Neural cell (in vitro differentiated cells): ENCODE results near the gene PTBP2. TPM values are rescaled to one million over a fixed set of nuclear protein-coding genes. Genes with fewer than 3 reads are reported as not detected.

Experiments used
- H2AFZ ChIP-seq: fragments of 200-600, 300-800 bp; sonication (generic), shearing (Covaris generic); 2 replicates; pipeline ENCODE4 v1.6.0; 2014; ENCODE audit warnings: low read depth, mild to moderate bottlenecking, antibody characterized with exemption, low read length, moderate library complexity
- H3F3A ChIP-seq: fragments of 200-600 bp; shearing (Covaris generic); 2 replicates; pipeline ENCODE4 v1.6.1; 2016; ENCODE audit warnings: mild to moderate bottlenecking, moderate library complexity, mixed read lengths, antibody characterized with exemption, low read length; ENCODE audit not compliant: insufficient read depth, poor library complexity, severe bottlenecking
- H3K27ac ChIP-seq: fragments of 200-600, 300-800 bp; sonication (generic), shearing (Covaris generic); 2 replicates; pipeline ENCODE4 v1.5.1; 2014; ENCODE audit warnings: mild to moderate bottlenecking, low read length, moderate library complexity
- H3K27me3 ChIP-seq: fragments of 300-800, 200-600 bp; sonication (generic), shearing (Covaris generic); 2 replicates; pipeline ENCODE4 v1.6.0; 2014; ENCODE audit warnings: mild to moderate bottlenecking, low read depth, low read length, moderate library complexity; ENCODE audit not compliant: insufficient read depth
- H3K36me3 ChIP-seq: fragments of 300-800, 200-600 bp; sonication (generic), shearing (Covaris generic); 2 replicates; pipeline ENCODE4 v1.5.1; 2014; ENCODE audit warnings: mild to moderate bottlenecking, antibody characterized with exemption, low read length, moderate library complexity; ENCODE audit not compliant: insufficient read depth
- H3K4me2 ChIP-seq: fragments of 300-800, 200-600 bp; sonication (generic), shearing (Covaris generic); 2 replicates; pipeline ENCODE4 v1.6.0; 2014; ENCODE audit warnings: mild to moderate bottlenecking, low read length
- H3K4me3 ChIP-seq: fragments of 300-800, 200-600 bp; sonication (generic), shearing (Covaris generic); 2 replicates; pipeline ENCODE4 v1.5.1; 2014; ENCODE audit warnings: mild to moderate bottlenecking, low read length, moderate library complexity
- H3K79me2 ChIP-seq: fragments of 200-600 bp; shearing (Covaris generic); replicated peaks from 2 replicates; pipeline ENCODE4 v1.6.0; 2014; ENCODE audit warnings: mild to moderate bottlenecking, low read length, moderate library complexity; ENCODE audit not compliant: insufficient read depth
- H3K9ac ChIP-seq: fragments of 300-800, 200-600 bp; sonication (generic), shearing (Covaris generic); 2 replicates; pipeline ENCODE4 v1.6.1; 2016; ENCODE audit warnings: mild to moderate bottlenecking, low read length, mixed read lengths
- H3K9me2 ChIP-seq: fragments of 200-600 bp; shearing (Covaris generic); 2 replicates; pipeline ENCODE4 v1.6.1; 2016; ENCODE audit warnings: mild to moderate bottlenecking, low read length, mixed read lengths; ENCODE audit not compliant: insufficient read depth
- H3K9me3 ChIP-seq: fragments of 200-600, 300-800 bp; sonication (generic), shearing (Covaris generic); 2 replicates; pipeline ENCODE4 v1.6.1; 2016; ENCODE audit warnings: mild to moderate bottlenecking, mixed run types, low read length, moderate library complexity, mixed read lengths
- H4K20me1 ChIP-seq: fragments of 200-600 bp; shearing (Covaris generic); 2 replicates; pipeline ENCODE4 v1.6.1; 2016; ENCODE audit warnings: mild to moderate bottlenecking, mixed run types; ENCODE audit not compliant: insufficient read depth
- EP300 ChIP-seq: fragments of 450-650 bp; conservative IDR thresholded peaks from 2 replicates; pipeline ENCODE4 v1.6.1; 2014; ENCODE audit warnings: antibody characterized with exemption, mild to moderate bottlenecking, moderate library complexity; ENCODE audit not compliant: poor library complexity, severe bottlenecking
- EZH2 ChIP-seq: fragments of 200-600, 300-800 bp; shearing (Covaris generic), sonication (generic); IDR thresholded peaks from 2 replicates; pipeline ENCODE4 v1.6.1; 2014; ENCODE audit warnings: antibody characterized with exemption, low read length, borderline replicate concordance, mild to moderate bottlenecking; ENCODE audit not compliant: insufficient read depth, poor library complexity, severe bottlenecking
- MXI1 ChIP-seq: fragments of 450-650 bp; conservative IDR thresholded peaks from 2 replicates; pipeline ENCODE4 v1.6.1; 2014; ENCODE audit warnings: antibody characterized with exemption, mild to moderate bottlenecking; ENCODE audit not compliant: poor library complexity, severe bottlenecking
- POLR2AphosphoS5 ChIP-seq: IDR thresholded peaks from 2 replicates; pipeline ENCODE4 v1.6.1; 2012
- RAD21 ChIP-seq: fragments of 450-650 bp; conservative IDR thresholded peaks from 2 replicates; pipeline ENCODE4 v1.6.1; 2014; ENCODE audit warnings: antibody characterized with exemption, mild to moderate bottlenecking, moderate library complexity
- REST ChIP-seq: IDR thresholded peaks from 2 replicates; pipeline ENCODE4 v1.6.1; 2012; ENCODE audit warnings: borderline replicate concordance
- SMC3 ChIP-seq: fragments of 450-650 bp; conservative IDR thresholded peaks from 2 replicates; pipeline ENCODE4 v1.6.1; 2014; ENCODE audit warnings: antibody characterized with exemption, mild to moderate bottlenecking, moderate library complexity; ENCODE audit not compliant: poor library complexity
- TAF1 ChIP-seq: IDR thresholded peaks from 2 replicates; pipeline ENCODE4 v1.6.1; 2012; ENCODE audit warnings: low read depth
- polyA plus RNA-seq: library from polyadenylated mRNA; depleted of rRNA; stranded (reverse); fragments of >200 nt; gene quantifications from 2 replicates; pipeline ENCODE4 v1.2.3, GENCODE V29; 2014
- TF ChIP-seq, protein P1 (sequence below): fragments of 450-650 bp; IDR thresholded peaks from 2 replicates; pipeline ENCODE4 v1.5.1; 2014; ENCODE audit warnings: antibody characterized with exemption, mild to moderate bottlenecking, moderate library complexity; ENCODE audit not compliant: poor library complexity, severe bottlenecking

The PTBP2 gene
- polyA plus RNA-seq, 1 donor from 2014 or later: 319 TPM

DNA sequence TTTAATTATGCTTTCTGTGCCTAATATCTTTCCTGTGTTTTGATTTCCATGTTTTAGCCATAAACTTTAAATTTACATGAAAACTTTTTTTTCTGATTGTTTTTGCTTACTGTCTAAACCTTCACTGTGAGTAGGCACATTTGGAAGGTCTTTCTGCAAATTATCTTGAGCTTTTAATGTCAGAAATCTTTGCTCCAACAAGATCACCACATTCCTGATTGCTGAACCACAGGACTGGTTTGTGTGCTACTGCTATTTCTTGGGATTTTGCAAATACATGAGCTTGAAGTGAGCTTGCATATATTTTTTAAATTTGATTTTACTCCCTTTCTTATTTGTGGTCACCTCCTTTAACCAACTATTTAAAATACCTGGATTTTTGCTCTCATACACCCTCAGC, 61.3 kb downstream of the PTBP2 start:
- H3K4me3 ChIP-seq: no peak overlapping the region
- no peaks in the 10 kb centered on the region for H3K27me3 ChIP-seq
- no peaks in the 10 kb centered on the region for H4K20me1 ChIP-seq
- no peaks in the 10 kb centered on the region for H3K9me3 ChIP-seq
- H3F3A ChIP-seq: no peaks in the 10 kb centered on the region
- H3K4me2 ChIP-seq: no peak overlapping the region
- H3K36me3 ChIP-seq: peaks cover 41% of the 10 kb centered on the region
- TF ChIP-seq MXI1: no peak
- no peak for TF ChIP-seq REST
- no peak for TF ChIP-seq SMC3
- TF ChIP-seq, protein P1, sequence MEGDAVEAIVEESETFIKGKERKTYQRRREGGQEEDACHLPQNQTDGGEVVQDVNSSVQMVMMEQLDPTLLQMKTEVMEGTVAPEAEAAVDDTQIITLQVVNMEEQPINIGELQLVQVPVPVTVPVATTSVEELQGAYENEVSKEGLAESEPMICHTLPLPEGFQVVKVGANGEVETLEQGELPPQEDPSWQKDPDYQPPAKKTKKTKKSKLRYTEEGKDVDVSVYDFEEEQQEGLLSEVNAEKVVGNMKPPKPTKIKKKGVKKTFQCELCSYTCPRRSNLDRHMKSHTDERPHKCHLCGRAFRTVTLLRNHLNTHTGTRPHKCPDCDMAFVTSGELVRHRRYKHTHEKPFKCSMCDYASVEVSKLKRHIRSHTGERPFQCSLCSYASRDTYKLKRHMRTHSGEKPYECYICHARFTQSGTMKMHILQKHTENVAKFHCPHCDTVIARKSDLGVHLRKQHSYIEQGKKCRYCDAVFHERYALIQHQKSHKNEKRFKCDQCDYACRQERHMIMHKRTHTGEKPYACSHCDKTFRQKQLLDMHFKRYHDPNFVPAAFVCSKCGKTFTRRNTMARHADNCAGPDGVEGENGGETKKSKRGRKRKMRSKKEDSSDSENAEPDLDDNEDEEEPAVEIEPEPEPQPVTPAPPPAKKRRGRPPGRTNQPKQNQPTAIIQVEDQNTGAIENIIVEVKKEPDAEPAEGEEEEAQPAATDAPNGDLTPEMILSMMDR: no peak
- no peak for TF ChIP-seq RAD21
- no peak for TF ChIP-seq TAF1
- no peak for TF ChIP-seq POLR2AphosphoS5
- TF ChIP-seq EP300: no peak
- no peak for TF ChIP-seq EZH2
- H3K27ac ChIP-seq: no peak overlapping the region
- H3K79me2 ChIP-seq: no peaks in the 10 kb centered on the region
- H3K9ac ChIP-seq: no peak overlapping the region
- no peak overlapping the region for H2AFZ ChIP-seq
- H3K9me2 ChIP-seq: no peaks in the 10 kb centered on the region

DNA sequence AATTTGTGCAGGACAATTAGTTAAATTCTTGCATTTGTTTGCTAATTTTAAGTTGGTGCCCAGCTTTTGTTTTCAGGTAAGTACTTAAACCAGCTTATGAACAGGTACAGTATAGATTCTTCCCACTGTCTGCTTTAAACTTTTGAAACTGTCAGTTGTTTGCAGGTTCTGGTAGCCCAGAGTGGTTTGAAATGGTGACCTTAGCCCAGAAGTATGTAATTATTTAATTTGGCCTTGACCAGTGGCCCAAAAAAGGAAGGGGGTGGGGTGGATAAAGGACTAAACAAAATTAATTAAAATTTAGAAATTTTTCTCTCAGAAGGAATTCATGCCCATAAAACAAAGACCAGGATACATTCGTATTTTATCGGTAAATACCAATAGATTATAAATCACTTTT, 69.0 kb downstream of the PTBP2 start:
- Histone ChIP-seq H3K9me2 (no peaks in the 10 kb centered on the region), H3K27ac (no peak overlapping the region), H4K20me1 (no peaks in the 10 kb centered on the region), H3K4me2 (no peak overlapping the region), H2AFZ (no peak overlapping the region), H3K36me3 (peaks cover 14% of the 10 kb centered on the region), H3K27me3 (no peaks in the 10 kb centered on the region), H3K9ac (no peak overlapping the region), H3F3A (no peaks in the 10 kb centered on the region), H3K4me3 (no peak overlapping the region), H3K9me3 (no peaks in the 10 kb centered on the region), H3K79me2 (no peaks in the 10 kb centered on the region)
- TF ChIP-seq MXI1 (no peak), EZH2 (no peak), SMC3 (no peak), EP300 (no peak), POLR2AphosphoS5 (no peak), RAD21 (no peak), TAF1 (no peak), REST (no peak)
- TF ChIP-seq, protein P1: no peak
